Common myeloid progenitor, CD34-positive (primary cell): ENCODE measurements around the gene CD48.
A peak's percentile ranks its signal among the peaks of the same experiment; 100 is the strongest.

Experiments
- CTCF ChIA-PET: fragments of 350-600 bp; sonication (Branson Sonifier 250); formaldehyde crosslinking; loops from one replicate; lab custom pipeline; 2021; ENCODE audit warnings: antibody characterized with exemption; lab: Charles Lee
- POLR2A ChIA-PET: fragments of 350-600 bp; sonication (Branson Sonifier 250); formaldehyde crosslinking; loops from one replicate; lab custom pipeline; 2021; ENCODE audit warnings: antibody characterized with exemption; lab: Charles Lee
- DNase-seq, 3 donors: peaks; one replicate each; pipeline versions ENCODE4 v3.0.0 to v3.0.0-alpha.2; 2013
- H3K27ac ChIP-seq, 2 experiments: 1 replicate in 1 of 2; 2 replicates in 1 of 2; pipeline ENCODE4 v1.7.0; 2013; ENCODE audit warnings: inconsistent platforms in 2 of 2, low read length in 2 of 2, mild to moderate bottlenecking in 2 of 2, low read depth in 1 of 2, moderate library complexity in 1 of 2; ENCODE audit not compliant: severe bottlenecking in 2 of 2, insufficient read depth in 1 of 2, poor library complexity in 1 of 2
- H3K27me3 ChIP-seq, 5 experiments: replicated peaks in 2 of 5; 1 replicate in 3 of 5; 2 replicates in 2 of 5; pipeline versions ENCODE4 v1.6.1 to v1.7.0; 2013; ENCODE audit warnings: low read length in 4 of 5, mild to moderate bottlenecking in 2 of 5, moderate library complexity in 2 of 5, inconsistent platforms in 1 of 5; ENCODE audit not compliant: insufficient read depth in 5 of 5, control insufficient read depth in 4 of 5
- H3K36me3 ChIP-seq, 4 experiments: 1 replicate in 2 of 4; 2 replicates in 2 of 4; pipeline versions ENCODE4 v1.6.1 to v1.7.0; 2013; ENCODE audit warnings: low read length in 3 of 4, control low read depth in 1 of 4, mild to moderate bottlenecking in 1 of 4; ENCODE audit not compliant: control insufficient read depth in 4 of 4, insufficient read depth in 4 of 4
- H3K4me1 ChIP-seq, 4 experiments: 1 replicate in 3 of 4; 2 replicates in 1 of 4; pipeline versions ENCODE4 v1.6.1 to v1.7.1; 2013; ENCODE audit warnings: low read length in 3 of 4, mild to moderate bottlenecking in 3 of 4, control low read depth in 1 of 4, inconsistent platforms in 1 of 4, moderate library complexity in 1 of 4; ENCODE audit not compliant: control insufficient read depth in 4 of 4, insufficient read depth in 4 of 4; ENCODE audit errors: control extremely low read depth in 1 of 4
- H3K4me3 ChIP-seq, 7 experiments: 1 replicate in 4 of 7; 2 replicates in 3 of 7; pipeline versions ENCODE4 v1.5.1 to v1.7.0; 2013; ENCODE audit warnings: mild to moderate bottlenecking in 7 of 7, low read length in 6 of 7, moderate library complexity in 6 of 7, inconsistent platforms in 2 of 7, low read depth in 2 of 7, control low read depth in 1 of 7; ENCODE audit not compliant: insufficient read depth in 4 of 7, control insufficient read depth in 1 of 7; ENCODE audit errors: extremely low read depth in 1 of 7
- H3K9me3 ChIP-seq, 5 experiments: 1 replicate in 4 of 5; 2 replicates in 1 of 5; pipeline versions ENCODE4 v1.6.1 to v1.7.1; 2013; ENCODE audit warnings: low read length in 4 of 5, mild to moderate bottlenecking in 2 of 5, inconsistent platforms in 1 of 5, low read depth in 1 of 5, moderate library complexity in 1 of 5; ENCODE audit not compliant: control insufficient read depth in 4 of 5, insufficient read depth in 2 of 5; ENCODE audit errors: control extremely low read depth in 1 of 5
- WGBS: methylation state at CpG from one replicate; pipeline ENCODE4 v1.1.5; 2013; ENCODE audit not compliant: insufficient coverage; 5-methylcytosine and 5-hydroxymethylcytosine counted together

Gene CD48

DNA sequence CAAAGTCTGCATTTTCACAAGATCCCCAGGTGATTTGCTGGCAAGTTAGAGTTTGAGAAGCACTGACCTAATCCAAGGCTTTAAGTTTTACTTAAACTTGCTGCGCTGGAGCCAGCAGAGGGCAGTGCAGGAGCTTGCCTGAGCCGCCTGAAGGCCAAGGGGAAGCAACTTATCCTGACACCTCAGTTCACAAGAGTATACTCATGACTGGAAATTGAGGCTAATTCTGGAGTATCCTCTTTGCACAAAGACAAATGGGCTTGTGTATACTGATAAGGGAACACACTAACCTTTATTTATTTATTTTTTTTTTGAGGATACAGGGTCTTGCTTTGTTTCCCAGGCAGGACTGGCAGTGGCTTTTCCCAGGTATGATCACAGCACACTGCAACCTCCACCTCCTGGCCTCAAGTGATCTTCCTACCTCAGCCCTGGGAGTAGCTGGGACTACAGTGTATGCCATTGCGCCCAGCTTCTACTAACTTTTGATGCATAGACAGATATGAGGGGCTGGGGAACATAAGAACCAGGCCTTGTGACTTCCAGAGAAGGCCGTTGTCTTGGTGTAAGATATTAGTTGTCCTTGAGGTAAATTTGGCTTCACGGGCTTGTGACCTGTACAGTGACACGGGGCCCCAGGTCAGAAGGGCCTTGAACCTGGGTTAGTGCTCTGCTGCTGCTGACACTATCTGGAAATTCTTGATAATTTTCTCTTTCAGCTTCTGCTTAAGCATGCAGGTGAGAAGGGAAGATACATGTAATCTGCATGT, 35.8 kb downstream of the CD48 start:
- Histone ChIP-seq H3K4me3 (no peak overlapping the region), H3K9me3 (no peaks in the 10 kb centered on the region), H3K27ac (no peak overlapping the region), H3K4me1 (peaks cover 0 to 29% (median 10%) of the 10 kb centered on the region in 4 experiments), H3K27me3 (no peaks in the 10 kb centered on the region), H3K36me3 (peaks cover 0 to 41% (median 10%) of the 10 kb centered on the region in 4 experiments)
- ChIA-PET CTCF (interaction anchor here (0.7 to 3.7 kb wide), 22 partner anchors 8 to 278 kb away, joined by 3 to 16 read pairs (median 6); partner anchors contain the start of gene ITLN2), POLR2A (interaction anchor here (0.6 kb wide), 1 partner anchor 278 kb away, joined by 3 read pairs; no protein-coding TSS in a partner anchor)
- peak; percentile 71 to 84 (median 80) for DNase-seq
- WGBS = 59% methylated on average over 6 of the region's 6 CpGs

DNA sequence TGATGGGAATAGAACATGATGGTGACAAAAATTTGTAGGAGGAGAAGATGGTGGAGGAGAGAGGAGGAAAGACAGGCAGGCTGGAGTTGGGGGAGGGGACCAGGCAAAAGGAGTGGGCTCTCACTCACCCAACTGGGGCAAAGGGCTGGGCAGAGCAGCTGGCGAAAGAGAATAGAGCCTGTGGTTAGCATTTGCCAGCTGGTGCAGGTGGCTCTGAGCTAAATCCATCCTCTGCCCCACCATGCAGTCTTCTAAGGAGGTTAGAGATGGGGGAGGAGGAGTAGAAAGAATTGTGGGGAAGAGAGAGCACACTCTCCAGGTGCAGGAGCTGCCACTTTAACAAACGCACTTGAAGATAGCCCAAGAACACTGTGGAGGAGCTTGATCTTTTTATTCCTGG, 37.2 kb downstream of the CD48 start:
- H3K9me3 ChIP-seq = peaks cover 0 to 2% (median 0%) of the 10 kb centered on the region in 5 experiments
- POLR2A ChIA-PET = no interaction called here
- H3K27ac ChIP-seq = no peak overlapping the region
- CTCF ChIA-PET = interaction anchor here (1.0 to 3.7 kb wide), 16 partner anchors 8 to 280 kb away, joined by 3 to 16 read pairs (median 4); partner anchors contain the start of gene ITLN2
- peaks cover 0 to 29% (median 10%) of the 10 kb centered on the region in 4 experiments for H3K4me1 ChIP-seq
- peaks cover 0 to 27% (median 7%) of the 10 kb centered on the region in 4 experiments for H3K36me3 ChIP-seq
- no peak for DNase-seq
- H3K27me3 ChIP-seq = no peaks in the 10 kb centered on the region
- WGBS = 100% methylated on average over 1 of the region's 2 CpGs
- H3K4me3 ChIP-seq = no peak overlapping the region

DNA sequence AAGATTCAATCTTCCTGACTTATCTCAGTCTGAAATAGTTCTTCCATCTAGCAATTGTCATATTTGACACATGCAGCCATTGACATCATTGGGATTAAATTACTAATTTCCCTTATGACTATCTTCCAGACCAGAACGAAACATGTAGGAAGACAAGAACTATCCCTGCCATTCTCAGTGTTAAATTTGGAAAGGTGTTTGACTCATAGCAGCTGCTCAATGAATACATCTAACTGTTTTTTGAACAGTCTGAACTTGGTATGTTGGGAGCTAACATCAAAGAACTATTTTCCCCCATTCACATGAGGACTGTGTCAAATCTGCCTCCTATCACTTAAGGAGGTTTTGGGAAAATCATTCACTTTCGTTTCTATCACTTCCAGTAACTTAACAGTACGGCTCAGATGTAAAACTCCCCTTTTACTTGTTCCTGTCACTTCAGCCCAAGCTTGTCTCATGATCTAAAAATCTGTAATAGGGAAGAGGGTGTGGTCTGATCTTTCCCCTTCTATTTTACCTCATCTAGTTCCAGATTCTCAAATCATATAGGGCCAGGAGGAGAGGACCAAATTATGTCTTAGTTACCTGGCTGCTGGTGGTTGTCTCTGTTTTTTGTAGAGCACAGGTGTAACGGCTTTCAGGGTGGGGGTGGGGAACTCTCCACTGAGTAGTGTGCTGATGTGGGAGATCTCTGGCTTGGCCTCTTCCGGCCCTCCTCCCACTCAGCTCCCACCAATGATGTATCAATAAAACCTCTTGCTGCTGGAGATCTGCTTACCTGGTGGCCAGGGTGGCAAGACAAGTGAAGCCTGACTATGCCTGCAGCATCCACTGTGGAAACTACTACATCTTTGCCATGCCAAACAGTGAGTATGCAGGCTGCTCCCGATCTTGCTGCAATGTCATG, 38.6 kb downstream of the CD48 start:
- Histone ChIP-seq H3K4me3 (no peak overlapping the region), H3K36me3 (peaks cover 0 to 14% (median under 1%) of the 10 kb centered on the region in 4 experiments), H3K27ac (no peak overlapping the region), H3K27me3 (no peaks in the 10 kb centered on the region), H3K4me1 (peaks cover 0 to 29% (median 10%) of the 10 kb centered on the region in 4 experiments), H3K9me3 (peaks cover 0 to 6% (median 0%) of the 10 kb centered on the region in 5 experiments)
- CTCF ChIA-PET = interaction anchor here (0.6 to 3.7 kb wide), 19 partner anchors 9 to 641 kb away, joined by 3 to 16 read pairs (median 4); partner anchors contain the start of genes ITLN2 and PIGM
- WGBS = 39% methylated on average over 3 of the region's 6 CpGs
- POLR2A ChIA-PET = no interaction called here
- peak in 2 of 3 donors; percentile 46 to 54 for DNase-seq

DNA sequence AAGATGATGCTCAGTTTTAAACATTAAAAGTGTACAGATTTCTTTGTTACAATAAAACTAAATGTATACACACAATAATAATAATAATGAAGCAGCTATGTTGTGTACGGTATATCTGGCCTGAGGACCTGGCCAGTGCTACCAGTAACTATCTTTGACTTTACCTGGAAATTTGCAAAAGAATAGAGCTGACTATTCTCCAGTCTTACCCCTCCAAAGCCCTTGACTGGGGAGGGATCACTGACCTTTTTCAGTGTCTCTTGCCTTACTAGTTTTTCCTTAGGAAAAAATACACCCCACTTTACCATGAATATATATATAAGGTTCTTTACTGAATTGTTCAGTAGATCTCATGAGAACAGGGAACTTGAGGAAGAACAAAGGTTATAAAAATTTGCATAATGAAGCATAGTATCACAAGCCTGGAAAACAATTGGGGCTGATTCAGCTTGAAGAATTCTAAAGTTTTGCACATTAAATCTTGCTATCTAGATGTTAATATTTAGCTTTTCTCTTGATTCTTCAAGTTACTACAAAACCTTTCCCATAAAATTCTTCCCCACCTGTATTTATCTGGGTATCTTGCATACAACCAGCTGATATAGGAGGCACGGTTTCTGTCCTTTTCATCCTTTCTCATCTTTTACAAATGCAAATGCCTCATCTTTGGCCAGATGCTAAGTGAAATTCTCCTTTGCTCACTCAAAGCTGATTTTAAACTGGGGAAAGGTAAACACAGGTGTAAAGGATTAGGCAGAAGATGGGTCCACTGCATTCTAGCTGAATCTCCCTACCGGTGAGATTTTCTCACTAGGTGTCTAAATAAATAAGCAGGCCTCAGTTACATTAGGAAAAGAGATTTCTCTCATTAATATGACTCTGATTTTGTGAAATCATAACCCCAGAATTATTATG, 39.8 kb downstream of the CD48 start:
- WGBS = 100% methylated on average over 1 of the region's 3 CpGs
- Histone ChIP-seq H3K9me3 (peaks cover 0 to 6% (median 0%) of the 10 kb centered on the region in 5 experiments), H3K4me3 (no peak overlapping the region), H3K27me3 (no peaks in the 10 kb centered on the region), H3K36me3 (peaks cover 0 to 2% (median 0%) of the 10 kb centered on the region in 4 experiments), H3K4me1 (peaks cover 0 to 30% (median 10%) of the 10 kb centered on the region in 4 experiments), H3K27ac (no peak overlapping the region)
- POLR2A ChIA-PET = no interaction called here
- CTCF ChIA-PET = interaction anchor here (1.0 to 2.1 kb wide), 9 partner anchors 9 to 640 kb away, joined by 3 to 8 read pairs (median 3); partner anchors contain the start of gene PIGM
- no peak for DNase-seq

DNA sequence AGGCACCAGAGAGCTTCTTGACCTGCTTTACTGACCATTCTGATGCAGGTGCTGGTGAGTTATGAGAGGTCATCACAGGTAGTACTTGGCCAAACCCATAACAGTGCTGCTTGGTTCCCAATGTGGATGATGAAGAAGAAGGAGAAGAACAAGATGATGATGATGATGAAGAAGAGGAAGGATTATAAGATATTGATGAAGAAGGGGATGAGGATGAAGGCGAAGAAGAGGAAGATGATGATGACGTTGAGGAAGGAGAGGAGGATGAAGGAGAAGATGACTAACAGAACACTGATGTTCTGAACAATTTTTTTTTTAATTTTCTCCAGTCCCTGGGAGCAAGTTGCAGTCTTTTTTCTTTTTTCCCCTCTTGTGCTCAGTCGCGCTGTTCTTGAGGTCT, 40.9 kb downstream of the CD48 start:
- Histone ChIP-seq H3K27me3 (no peaks in the 10 kb centered on the region), H3K27ac (no peak overlapping the region), H3K4me3 (no peak overlapping the region), H3K36me3 (no peaks in the 10 kb centered on the region), H3K4me1 (peaks cover 5 to 38% (median 18%) of the 10 kb centered on the region in 4 experiments), H3K9me3 (peaks cover 0 to 6% (median 0%) of the 10 kb centered on the region in 5 experiments)
- CTCF ChIA-PET = interaction anchor here (1.9 kb wide), 1 partner anchor 10 kb away, joined by 8 read pairs; no protein-coding TSS in a partner anchor
- 100% methylated on average over 2 of the region's 4 CpGs for WGBS
- POLR2A ChIA-PET = no interaction called here
- no peak for DNase-seq

DNA sequence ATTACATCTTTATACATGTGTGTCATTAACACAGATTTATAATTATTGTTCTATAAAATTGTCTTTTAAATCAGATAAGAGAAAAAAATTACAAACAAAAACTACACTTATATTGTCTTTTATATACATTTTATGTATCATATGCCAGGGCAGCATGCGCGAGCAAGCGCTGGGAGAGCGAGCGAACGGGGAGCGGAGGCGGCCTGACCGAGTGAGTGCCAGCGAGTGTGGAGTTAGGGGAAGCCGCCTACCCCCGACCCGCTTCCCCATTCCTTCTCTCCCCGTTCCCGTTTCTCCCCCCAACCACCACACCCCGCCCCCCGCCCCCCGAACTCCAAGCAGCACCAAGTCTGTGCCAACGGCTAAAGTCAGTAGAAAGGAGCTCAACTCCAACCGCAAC, 41.8 kb downstream of the CD48 start:
- H3K4me3 ChIP-seq = no peak overlapping the region
- no peak overlapping the region for H3K27ac ChIP-seq
- H3K36me3 ChIP-seq = no peaks in the 10 kb centered on the region
- DNase-seq = no peak
- WGBS = no CpG with 5 or more reads among the region's 20 CpGs
- H3K27me3 ChIP-seq = no peaks in the 10 kb centered on the region
- H3K9me3 ChIP-seq = peaks cover 0 to 6% (median 0%) of the 10 kb centered on the region in 5 experiments
- CTCF ChIA-PET = interaction anchor here (1.2 kb wide), 1 partner anchor 50 kb away, joined by 5 read pairs; no protein-coding TSS in a partner anchor
- POLR2A ChIA-PET = no interaction called here
- H3K4me1 ChIP-seq = peaks cover 6 to 43% (median 22%) of the 10 kb centered on the region in 4 experiments
